OCI-M1 (cell line): ENCODE results near the gene PUDP.
"Not testable (repeated sequence)": the region's sequence is repeated elsewhere in the genome, so short reads cannot be mapped to it uniquely, and the experiment has no call there.

Experiments used
- DNase-seq: peaks from one replicate; lab custom pipeline; 2025; lab: John Stamatoyannopoulos, UW

PUDP gene

DNA sequence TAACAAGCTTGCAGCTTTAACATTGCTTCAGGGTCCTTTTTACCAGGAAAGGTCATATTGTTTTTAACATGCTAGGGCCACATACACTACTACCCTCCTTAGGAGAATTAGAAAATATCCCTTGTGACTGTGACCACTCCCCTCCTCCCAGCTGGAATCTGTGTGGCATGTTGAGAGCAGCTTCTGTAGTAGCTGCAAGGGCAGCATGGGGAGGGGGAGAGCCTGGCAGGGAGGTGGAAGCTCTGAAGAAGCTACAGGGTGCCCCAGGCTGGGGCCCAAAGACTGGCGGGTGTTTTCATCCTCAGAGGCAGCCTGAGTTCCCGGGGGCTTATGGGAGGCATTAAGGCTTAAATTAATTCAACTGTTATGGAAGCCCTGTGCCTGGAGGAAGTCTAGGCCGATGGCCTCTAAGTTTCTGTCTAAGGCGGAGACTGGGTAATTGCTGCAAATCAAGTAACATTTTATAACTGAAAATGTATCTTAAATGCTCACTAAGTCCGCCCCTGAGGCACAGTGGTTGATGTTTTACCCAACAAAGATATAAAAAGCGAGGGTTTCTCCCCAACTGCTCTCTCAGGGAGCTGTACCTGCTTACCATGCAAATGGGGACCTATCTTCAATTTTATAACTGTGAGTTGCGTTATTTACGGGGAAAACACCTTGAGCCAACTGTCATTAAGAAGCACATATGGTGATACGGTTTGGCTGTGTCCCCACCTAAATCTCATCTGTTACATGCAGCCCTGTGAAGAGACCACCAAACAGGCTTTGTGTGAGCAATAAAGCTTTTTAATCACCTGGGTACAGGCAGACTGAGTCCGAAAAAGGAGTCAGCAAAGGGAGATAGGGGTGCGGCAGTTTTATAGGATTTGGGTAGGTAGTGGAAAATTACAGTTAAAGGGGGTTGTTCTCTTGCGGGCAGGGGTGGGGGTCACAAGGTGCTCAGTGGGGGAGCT, 37.8 kb downstream of the PUDP start:
- no peak for DNase-seq

DNA sequence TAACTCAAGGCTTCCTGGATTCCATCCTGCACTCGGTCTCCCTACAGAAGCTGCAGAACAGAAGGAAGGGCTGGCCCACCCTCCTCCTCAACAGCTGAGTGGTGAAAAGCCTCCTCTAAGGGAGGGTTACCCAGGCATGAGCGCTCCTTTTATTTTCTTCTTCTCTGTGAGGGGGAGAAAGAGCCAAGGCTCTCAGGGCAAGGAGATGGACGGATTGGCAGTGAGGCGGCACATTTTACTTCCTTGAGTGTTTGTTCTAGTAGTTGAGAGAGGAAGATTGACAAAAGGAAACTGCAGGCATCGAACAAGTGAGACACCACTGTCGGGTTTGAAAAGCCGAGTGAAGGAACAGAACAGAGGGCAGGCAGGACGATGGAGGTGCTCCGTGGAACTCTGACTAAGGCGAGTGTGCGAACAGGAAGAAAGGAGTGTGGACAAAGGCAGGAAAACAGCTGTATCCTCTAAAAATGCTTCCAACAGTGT, 38.9 kb downstream of the PUDP start:
- DNase-seq: no peak

GRCh38 chrX:7108030-7108429, 39.9 kb downstream of the PUDP start:
- DNase-seq: no peak

GRCh38 chrX:7106649-7107048, 41.3 kb downstream of the PUDP start:
- DNase-seq: no peak

GRCh38 chrX:7102119-7102518, 45.8 kb downstream of the PUDP start:
- DNase-seq: no peak

GRCh38 chrX:7100022-7100421, 47.9 kb downstream of the PUDP start:
- DNase-seq: no peak

- not testable (repeated sequence) for DNase-seq
These were observed 52.3 kb downstream of the PUDP start for GRCh38 chrX:7095657-7096056.

- DNase-seq: no peak
These were observed 54.6 kb downstream of the PUDP start for GRCh38 chrX:7093305-7093704.

GRCh38 chrX:7092543-7092942, 55.4 kb downstream of the PUDP start:
- DNase-seq: no peak

DNA sequence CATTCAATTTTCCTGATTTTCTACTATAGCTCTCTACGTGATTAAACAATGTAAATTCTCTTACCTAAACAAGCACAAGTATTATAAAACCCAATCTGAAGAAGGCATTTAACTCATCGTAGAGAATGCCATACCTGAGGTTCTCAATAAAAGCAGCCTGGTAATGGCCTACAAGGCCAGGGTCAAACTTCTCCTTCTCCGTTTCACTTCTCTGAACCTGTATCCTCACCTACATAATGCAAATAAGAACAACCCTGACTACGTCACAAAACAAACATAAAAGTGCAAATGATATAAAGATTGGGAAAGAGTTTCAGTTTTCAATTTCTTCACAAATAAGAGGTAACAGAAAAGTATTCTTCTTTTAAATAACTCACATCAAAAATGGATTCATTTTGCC, 56.0 kb downstream of the PUDP start:
- no peak for DNase-seq

DNA sequence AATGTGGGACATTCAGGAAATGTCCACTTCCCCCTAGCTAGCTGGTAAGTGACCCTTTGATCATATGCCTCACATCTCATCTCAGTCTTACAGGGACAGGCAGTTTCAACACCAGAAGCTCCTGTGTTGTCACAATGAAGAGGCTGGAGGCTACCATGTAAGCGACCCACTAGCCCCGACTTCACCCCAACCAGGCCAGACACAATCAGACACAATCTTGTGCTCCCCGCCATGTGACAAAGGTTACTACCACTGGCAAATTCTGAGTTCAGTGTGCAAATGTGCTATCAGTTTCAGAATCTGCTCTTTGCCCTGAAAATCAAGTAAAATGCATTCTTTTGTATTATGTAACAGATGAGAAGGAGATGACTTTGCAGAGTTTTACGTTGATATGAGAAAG, 57.3 kb downstream of the PUDP start:
- no peak for DNase-seq

DNA sequence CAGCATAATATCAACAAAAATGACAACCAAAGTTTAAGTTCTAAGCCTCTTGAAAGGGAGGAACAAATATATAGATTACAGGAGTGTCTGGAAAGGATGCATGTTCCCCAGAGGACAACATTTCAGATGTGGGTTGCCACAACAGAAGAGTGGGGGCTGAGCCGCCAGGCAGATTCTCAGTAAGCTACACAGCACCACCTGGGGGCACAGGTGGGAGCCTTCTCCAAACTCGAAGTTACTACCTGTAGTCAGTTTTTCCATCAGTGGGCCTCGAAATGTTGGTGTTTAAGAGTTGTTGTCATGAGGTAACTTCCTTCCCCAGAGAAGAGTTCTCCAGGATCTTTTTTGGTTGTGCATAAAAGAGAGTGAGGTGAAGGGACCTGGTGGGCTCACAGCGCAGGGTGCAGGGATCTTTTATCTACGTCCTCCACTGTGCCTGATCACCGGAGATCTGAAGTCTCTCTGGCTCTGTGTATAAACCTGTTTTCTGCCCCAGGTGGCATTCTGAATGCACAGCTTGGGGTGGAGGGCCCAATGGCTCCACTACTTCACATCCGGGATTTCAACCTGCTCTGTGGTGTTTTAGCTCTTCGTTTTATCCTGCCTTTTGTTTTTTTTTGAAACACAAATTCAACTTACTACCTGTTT, 58.9 kb downstream of the PUDP start:
- no peak for DNase-seq

DNA sequence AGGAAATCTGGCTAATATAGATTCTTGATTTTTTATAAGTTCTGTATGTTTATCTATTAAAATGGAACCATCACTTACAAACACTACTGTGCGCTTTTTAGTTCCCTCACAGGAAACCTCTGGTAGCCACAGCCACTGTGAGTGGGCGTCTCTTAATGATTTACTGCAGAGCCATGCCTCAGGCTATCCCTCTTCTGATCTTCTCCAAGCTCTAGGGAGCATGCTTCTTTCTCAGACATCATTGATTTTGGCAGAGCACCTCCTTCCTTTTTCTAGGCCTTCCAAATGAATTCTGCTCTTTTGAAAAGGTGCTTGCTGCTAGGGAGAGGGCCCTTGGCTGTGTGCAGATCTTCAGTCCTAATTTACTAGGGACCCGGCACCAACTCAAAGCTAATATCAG, 61.6 kb downstream of the PUDP start:
- DNase-seq: no peak

DNA sequence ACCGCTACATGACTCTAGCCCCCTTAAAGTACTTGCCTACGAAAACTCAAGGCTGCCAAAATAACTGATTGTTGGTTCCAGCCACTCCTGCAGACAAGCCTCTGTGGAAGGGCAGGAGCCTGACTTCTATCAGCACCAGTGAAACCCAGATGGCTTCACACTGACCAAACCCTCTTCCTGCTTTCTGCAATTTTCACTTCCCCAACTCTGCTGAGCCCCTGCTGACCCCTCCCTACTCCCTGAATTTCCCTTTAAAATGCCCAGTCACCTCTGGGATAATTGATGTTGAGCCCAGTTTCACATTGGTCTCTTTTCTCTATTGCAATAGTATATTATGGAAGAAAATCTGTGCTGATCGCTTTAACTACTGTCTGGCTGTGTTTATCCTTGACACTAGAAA, 62.1 kb downstream of the PUDP start:
- no peak for DNase-seq

- DNase-seq: no peak
These were observed 63.1 kb downstream of the PUDP start for GRCh38 chrX:7084841-7085240.

DNA sequence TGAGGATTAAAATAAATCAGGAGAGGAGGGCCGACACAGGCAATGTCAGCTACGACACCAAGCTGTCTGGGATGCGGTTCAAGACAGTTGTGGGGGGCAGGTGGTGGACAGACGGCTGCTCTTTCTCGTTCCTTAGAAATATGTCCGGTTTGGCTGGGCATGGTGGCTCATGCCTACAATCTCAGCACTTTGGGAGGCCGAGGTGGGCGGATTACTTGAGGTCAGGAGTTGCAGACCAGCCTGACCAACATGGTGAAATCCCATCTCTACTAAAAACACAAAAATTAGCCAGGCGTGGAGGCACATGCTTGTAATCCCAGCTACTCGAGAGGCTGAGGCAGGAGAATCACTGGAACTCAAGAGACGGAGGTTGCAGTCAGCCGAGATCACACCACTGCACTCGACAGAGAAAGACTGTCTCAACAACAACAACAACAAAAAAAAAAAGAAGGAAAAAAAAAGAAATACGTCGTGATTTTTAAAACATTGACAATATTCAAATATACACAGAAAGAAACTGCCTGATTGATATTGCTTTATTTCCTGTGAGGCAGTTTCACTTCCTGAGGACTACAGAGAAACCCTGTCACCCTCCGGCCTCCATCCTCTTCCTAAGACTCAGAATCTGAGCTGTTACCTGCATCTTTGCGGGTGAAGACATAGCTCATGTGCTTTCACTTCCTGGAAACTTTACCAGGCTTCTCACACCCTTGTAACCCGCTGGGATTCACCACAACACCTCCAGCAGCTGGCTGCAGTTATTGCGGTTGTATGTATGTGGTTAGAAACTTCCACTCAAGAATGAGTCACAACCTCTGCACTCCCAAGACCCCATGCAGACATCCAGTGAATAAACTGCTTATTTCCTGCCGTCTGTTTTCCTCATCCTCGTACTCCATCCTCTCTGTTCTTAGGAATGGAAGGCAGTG, 64.2 kb downstream of the PUDP start:
- peak; percentile 52 for DNase-seq

GRCh38 chrX:7083021-7083420, 64.9 kb downstream of the PUDP start:
- DNase-seq: no peak

- DNase-seq: no peak
These were observed 65.4 kb downstream of the PUDP start for GRCh38 chrX:7082556-7082955.

GRCh38 chrX:7077241-7078230, 70.4 kb downstream of the PUDP start:
- no peak for DNase-seq

DNA sequence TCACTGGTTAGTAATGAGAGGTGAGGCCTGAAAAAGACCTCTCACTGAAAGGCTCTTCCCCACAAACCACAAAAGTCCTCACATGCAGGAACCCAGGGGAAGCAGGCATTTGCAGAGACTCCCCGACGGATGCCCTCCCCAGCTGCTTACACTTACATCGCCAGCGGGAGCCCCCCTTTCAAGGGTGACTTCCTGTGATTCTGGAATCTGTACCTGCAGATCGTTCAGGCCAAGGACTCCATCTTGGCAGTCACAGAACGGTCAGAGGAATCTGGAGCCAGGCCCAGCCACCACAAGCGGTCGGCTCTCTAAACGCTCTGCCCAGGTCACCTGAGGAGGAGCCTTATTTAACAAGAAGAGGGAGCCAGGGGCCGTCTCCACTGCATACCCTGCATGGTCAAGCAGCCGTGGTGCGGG, 71.7 kb downstream of the PUDP start:
- DNase-seq: no peak

GRCh38 chrX:7074908-7075204, 73.1 kb downstream of the PUDP start:
- no peak for DNase-seq
